Calu3 (cell line): ENCODE results near the gene KLHL20. TPM values are rescaled to one million over a fixed set of nuclear protein-coding genes. Genes with fewer than 3 reads are reported as not detected.

ENCODE experiments used
- BruUV-seq: library from RNA; stranded (reverse); fragments of 400-500 nt; replicated peaks from 2 replicates; lab custom pipeline; 2021; lab: Mats Ljungman, UMichigan
- CTCF ChIA-PET: fragments of 300-600 bp; sonication (Branson Sonifier 250); formaldehyde crosslinking; loops from one replicate; lab custom pipeline; 2022; ENCODE audit warnings: antibody characterized with exemption; lab: Charles Lee
- DNase-seq: peaks from one replicate; pipeline ENCODE4 v3.0.0; 2022
- H3K27ac Mint-ChIP-seq: one replicate; pipeline ENCODE4 v1.8.0; 2022; ENCODE audit warnings: mixed read lengths; ENCODE audit not compliant: unreplicated experiment
- H3K27me3 Mint-ChIP-seq: one replicate; pipeline ENCODE4 v1.8.0; 2022; ENCODE audit warnings: mixed read lengths; ENCODE audit not compliant: unreplicated experiment
- H3K36me3 Mint-ChIP-seq: one replicate; pipeline ENCODE4 v1.8.0; 2022; ENCODE audit warnings: mild to moderate bottlenecking, moderate library complexity, mixed read lengths; ENCODE audit not compliant: insufficient read depth, unreplicated experiment
- H3K4me1 Mint-ChIP-seq: one replicate; pipeline ENCODE4 v1.8.0; 2022; ENCODE audit warnings: mild to moderate bottlenecking, low read depth, mixed read lengths; ENCODE audit not compliant: unreplicated experiment
- H3K4me3 Mint-ChIP-seq: one replicate; pipeline ENCODE4 v1.8.0; 2022; ENCODE audit warnings: mild to moderate bottlenecking, low read depth, moderate library complexity, mixed read lengths; ENCODE audit not compliant: unreplicated experiment
- H3K9me3 Mint-ChIP-seq: one replicate; pipeline ENCODE4 v1.8.0; 2022; ENCODE audit warnings: low read depth, mixed read lengths; ENCODE audit not compliant: unreplicated experiment
- CTCF ChIP-seq: fragments of 200-600 bp; IDR thresholded peaks from one replicate; pipeline ENCODE4 v1.8.0; 2022; ENCODE audit warnings: antibody characterized with exemption; ENCODE audit not compliant: unreplicated experiment
- intact Hi-C: fragments of 100-400 bp; cut with micrococcal nuclease; formaldehyde crosslinking; loops from one replicate; pipeline ENCODE4 v1.10.0; 2022; ENCODE audit not compliant: unreplicated experiment
- total RNA-seq: library from RNA; stranded (reverse); gene quantifications from 2 replicates; pipeline ENCODE4 v1.2.3, GENCODE V29; 2022

Gene KLHL20
- total RNA-seq, 1 experiment from 2014 or later, result 22.2 TPM

- H3K4me1 Mint-ChIP-seq, result peaks cover 28% of the 10 kb centered on the region
- CTCF ChIA-PET, result interaction anchor here (0.6 to 2.6 kb wide), 12 partner anchors 44 to 1079 kb away, joined by 3 to 14 read pairs (median 4); partner anchors contain the start of genes KLHL20, PRDX6 and ZBTB37
These were observed 109.7 kb downstream of the KLHL20 start, which contains the start of the genes CENPL and DARS2 for GRCh38 chr1:173824315-173825081. Gene CENPL (minus strand): TSS chr1:173824883. CDS start chr1:173811299, 13,584 bp downstream. Gene DARS2 (plus strand): TSS chr1:173824673. CDS start chr1:173825230, 557 bp downstream.

GRCh38 chr1:173827611-173828010 lies 112.8 kb downstream of the KLHL20 start:
- intact Hi-C loops, result no loop called here
- Mint-ChIP-seq H3K4me3 (no peak overlapping the region), H3K27ac (no peak overlapping the region), H3K36me3 (peaks cover 51% of the 10 kb centered on the region), H3K9me3 (no peaks in the 10 kb centered on the region), H3K4me1 (peaks cover 12% of the 10 kb centered on the region), H3K27me3 (no peaks in the 10 kb centered on the region)
- TF ChIP-seq CTCF, result no peak
- CTCF ChIA-PET, result interaction anchor here (0.6 to 0.7 kb wide), 2 partner anchors 108 to 279 kb away, joined by 3 read pairs; no protein-coding TSS in a partner anchor
- no peak for DNase-seq
- BruUV-seq, result no TSS peak

More at GRCh38 chr1:173824315-173825081, 109.7 kb downstream of the KLHL20 start, which contains the start of the genes CENPL and DARS2:
- intact Hi-C loops, result loop anchor here (1.0 to 2.0 kb wide), 2 partner anchors 394 to 1079 kb away; no protein-coding TSS in a partner anchor
- no peaks in the 10 kb centered on the region for H3K9me3 Mint-ChIP-seq
- no peak for TF ChIP-seq CTCF
- H3K27ac Mint-ChIP-seq, result peak within 1 kb of the TSS; percentile 96
- H3K36me3 Mint-ChIP-seq, result peaks cover 43% of the 10 kb centered on the region
- peak within 1 kb of the TSS; percentile 97 for H3K4me3 Mint-ChIP-seq
- no peaks in the 10 kb centered on the region for H3K27me3 Mint-ChIP-seq
- DNase-seq, result peak; percentile 93
- BruUV-seq, result TSS peak; percentile 92

- no peaks in the 10 kb centered on the region for H3K4me1 Mint-ChIP-seq
- H3K27me3 Mint-ChIP-seq, result no peaks in the 10 kb centered on the region
- peaks cover 31% of the 10 kb centered on the region for H3K36me3 Mint-ChIP-seq
- CTCF ChIA-PET, result no interaction called here
- H3K27ac Mint-ChIP-seq, result no peak overlapping the region
- DNase-seq, result no peak
- no peak for TF ChIP-seq CTCF
- no TSS peak for BruUV-seq
- H3K9me3 Mint-ChIP-seq, result no peaks in the 10 kb centered on the region
- intact Hi-C loops, result no loop called here
- no peak overlapping the region for H3K4me3 Mint-ChIP-seq
These were observed 118.0 kb downstream of the KLHL20 start for GRCh38 chr1:173832748-173833147.

Other genes starting within 250 kb of the KLHL20 start
- 325 and 360 TPM in 2 replicates for gene PRDX6, start 237.6 kb upstream of the KLHL20 start, total RNA-seq
- gene SLC9C2, start 111.9 kb upstream of the KLHL20 start, total RNA-seq, result not detected in 2 replicates
- not detected in 2 replicates for gene TEX50, start 79.6 kb upstream of the KLHL20 start, total RNA-seq
- gene ANKRD45, start 45.1 kb upstream of the KLHL20 start, total RNA-seq, result not detected in 2 replicates
- 48.4 and 56.3 TPM in 2 replicates for gene DARS2, start 109.7 kb downstream of the KLHL20 start, total RNA-seq
- gene CENPL, start 109.9 kb downstream of the KLHL20 start, total RNA-seq, result 30.3 and 31.2 TPM in 2 replicates
- gene GAS5, start 153.0 kb downstream of the KLHL20 start, total RNA-seq, result 345 and 367 TPM in 2 replicates
- gene ZBTB37, start 153.4 kb downstream of the KLHL20 start, total RNA-seq, result 10.9 and 11.7 TPM in 2 replicates
- 0.59 TPM in 1 of 2 replicates, not detected in the other for gene SERPINC1, start 202.3 kb downstream of the KLHL20 start, total RNA-seq